HG02798 (cell line): ENCODE measurements around the gene TTYH3.
A peak's percentile ranks its signal among the peaks of the same experiment; 100 is the strongest.

Experiments used
- ATAC-seq: cut with Tn5 transposase; IDR thresholded peaks from one replicate; pipeline ENCODE4 v1.9.1; 2021; ENCODE audit warnings: mild to moderate bottlenecking; ENCODE audit not compliant: unreplicated experiment, poor library complexity

Gene TTYH3

GRCh38 chr7:2614631-2615330 lies 17.0 kb upstream of the TTYH3 start:
- ATAC-seq = no peak

GRCh38 chr7:2616387-2617324 lies 15.1 kb upstream of the TTYH3 start:
- ATAC-seq = no peak

GRCh38 chr7:2617325-2617905 lies 14.4 kb upstream of the TTYH3 start:
- ATAC-seq = no peak

GRCh38 chr7:2619116-2619515 lies 12.7 kb upstream of the TTYH3 start:
- ATAC-seq = no peak

- ATAC-seq = no peak
Observed at GRCh38 chr7:2621061-2621828, 10.5 kb upstream of the TTYH3 start.

GRCh38 chr7:2621948-2622640 lies 9.7 kb upstream of the TTYH3 start:
- no peak for ATAC-seq

GRCh38 chr7:2622869-2623697 lies 8.7 kb upstream of the TTYH3 start:
- ATAC-seq = no peak

- no peak for ATAC-seq
Observed at GRCh38 chr7:2623698-2624014, 8.1 kb upstream of the TTYH3 start.

GRCh38 chr7:2624293-2624886 lies 7.4 kb upstream of the TTYH3 start:
- ATAC-seq = no peak

GRCh38 chr7:2626498-2627117 lies 5.2 kb upstream of the TTYH3 start:
- no peak for ATAC-seq

- ATAC-seq = no peak
Observed at GRCh38 chr7:2627258-2628129, 4.3 kb upstream of the TTYH3 start.

- no peak for ATAC-seq
Observed at GRCh38 chr7:2628130-2628482, 3.7 kb upstream of the TTYH3 start.

GRCh38 chr7:2628891-2629290 lies 2.9 kb upstream of the TTYH3 start:
- no peak for ATAC-seq

GRCh38 chr7:2629746-2630681 lies 1.8 kb upstream of the TTYH3 start:
- ATAC-seq = no peak

GRCh38 chr7:2632733-2633537 lies 1.1 kb downstream of the TTYH3 start:
- peak; percentile 14 for ATAC-seq
